ENCODE data around the gene SNX2. TPM values are rescaled to one million over a fixed set of nuclear protein-coding genes. Genes with fewer than 3 reads are reported as not detected.

Gene SNX2
- total RNA-seq, 1 experiment from 2014 or later: 123 TPM

GRCh38 chr5:122864400-122864799 is 89.5 kb downstream of the SNX2 start:
- H3K27me3 Mint-ChIP-seq (ENCODE audit: insufficient read depth, unreplicated experiment): no peaks in the 10 kb centered on the region
- no TSS peak for BruUV-seq (replicated peaks)

GRCh38 chr5:122864842-122865241 is 90.0 kb downstream of the SNX2 start:
- Histone ChIP-seq H3K9me3 (no peaks in the 10 kb centered on the region), H3K4me1 (peaks cover 18% of the 10 kb centered on the region), H3K4me3 (ENCODE audit: low read depth, low read length) (no peak overlapping the region), H3K36me3 (ENCODE audit: control insufficient read depth, insufficient read depth, low read length) (no peaks in the 10 kb centered on the region; the same call in 1 of the 2 replicates), H3K27me3 (replicated peaks; ENCODE audit: control insufficient read depth, insufficient read depth, low read length) (no peaks in the 10 kb centered on the region)
- ChIA-PET POLR2A (no interaction called here), CTCF (no interaction called here)
- Mint-ChIP-seq H3K27me3 (ENCODE audit: insufficient read depth, unreplicated experiment) (no peaks in the 10 kb centered on the region), H3K4me3 (ENCODE audit: unreplicated experiment) (no peak overlapping the region), H3K9me3 (ENCODE audit: unreplicated experiment) (peaks cover 6% of the 10 kb centered on the region), H3K36me3 (ENCODE audit: insufficient read depth, unreplicated experiment) (peaks cover 5% of the 10 kb centered on the region), H3K4me1 (ENCODE audit: low read depth, unreplicated experiment) (peaks cover 20% of the 10 kb centered on the region), H3K27ac (ENCODE audit: unreplicated experiment) (no peak overlapping the region)
- no peak for TF ChIP-seq CTCF (IDR thresholded peaks at IDR 0.05; ENCODE audit: insufficient read depth in 1 of 2, low read depth in 1 of 2, low read length in 1 of 2, severe bottlenecking in 1 of 2, unreplicated experiment in 1 of 2)
- no peak for DNase-seq
- BruUV-seq (replicated peaks): no TSS peak
- intact Hi-C loops (cut with micrococcal nuclease; ENCODE audit: unreplicated experiment): no loop called here

More at GRCh38 chr5:122864400-122864799, 89.5 kb downstream of the SNX2 start:
- Histone ChIP-seq H3K4me3 (ENCODE audit: low read depth, low read length) (no peak overlapping the region), H3K4me1 (peaks cover 22% of the 10 kb centered on the region), H3K9me3 (no peaks in the 10 kb centered on the region), H3K36me3 (ENCODE audit: control insufficient read depth, insufficient read depth, low read length) (no peaks in the 10 kb centered on the region; the same call in 1 of the 2 replicates), H3K27me3 (replicated peaks; ENCODE audit: control insufficient read depth, insufficient read depth, low read length) (no peaks in the 10 kb centered on the region)
- Mint-ChIP-seq H3K9me3 (ENCODE audit: unreplicated experiment) (peaks cover 6% of the 10 kb centered on the region), H3K36me3 (ENCODE audit: insufficient read depth, unreplicated experiment) (peaks cover 5% of the 10 kb centered on the region), H3K4me1 (ENCODE audit: low read depth, unreplicated experiment) (peaks cover 22% of the 10 kb centered on the region), H3K27ac (ENCODE audit: unreplicated experiment) (no peak overlapping the region), H3K4me3 (ENCODE audit: unreplicated experiment) (no peak overlapping the region)
- TF ChIP-seq CTCF (IDR thresholded peaks at IDR 0.05; ENCODE audit: insufficient read depth in 1 of 2, low read depth in 1 of 2, low read length in 1 of 2, severe bottlenecking in 1 of 2, unreplicated experiment in 1 of 2): no peak
- intact Hi-C loops (cut with micrococcal nuclease; ENCODE audit: unreplicated experiment): no loop called here
- POLR2A ChIA-PET: no interaction called here
- CTCF ChIA-PET: no interaction called here
- no peak for DNase-seq

- Mint-ChIP-seq H3K27me3 (ENCODE audit: insufficient read depth, unreplicated experiment) (no peaks in the 10 kb centered on the region), H3K9me3 (ENCODE audit: unreplicated experiment) (no peaks in the 10 kb centered on the region), H3K4me1 (ENCODE audit: low read depth, unreplicated experiment) (peaks cover 5% of the 10 kb centered on the region), H3K27ac (ENCODE audit: unreplicated experiment) (no peak overlapping the region), H3K36me3 (ENCODE audit: insufficient read depth, unreplicated experiment) (no peaks in the 10 kb centered on the region), H3K4me3 (ENCODE audit: unreplicated experiment) (no peak overlapping the region)
- intact Hi-C loops (cut with micrococcal nuclease; ENCODE audit: unreplicated experiment): no loop called here
- BruUV-seq (replicated peaks): no TSS peak
- TF ChIP-seq CTCF (IDR thresholded peaks at IDR 0.05; ENCODE audit: insufficient read depth in 1 of 2, low read depth in 1 of 2, low read length in 1 of 2, severe bottlenecking in 1 of 2, unreplicated experiment in 1 of 2): no peak
- H3K36me3 ChIP-seq (ENCODE audit: control insufficient read depth, insufficient read depth, low read length): no peaks in the 10 kb centered on the region
- no peak overlapping the region for H3K4me3 ChIP-seq (ENCODE audit: low read depth, low read length)
- H3K9me3 ChIP-seq: no peaks in the 10 kb centered on the region
- no peak for DNase-seq
- POLR2A ChIA-PET: no interaction called here
- no peaks in the 10 kb centered on the region for H3K4me1 ChIP-seq
- CTCF ChIA-PET: no interaction called here
- no peaks in the 10 kb centered on the region for H3K27me3 ChIP-seq (replicated peaks; ENCODE audit: control insufficient read depth, insufficient read depth, low read length)
Measured at GRCh38 chr5:122870219-122870856, 95.5 kb downstream of the SNX2 start.
